H9 (cell line): Measurements from ENCODE around the gene CCDC74A. TPM values are rescaled to one million over a fixed set of nuclear protein-coding genes. Genes with fewer than 3 reads are reported as not detected.

Experiments
- DNase-seq: peaks from one replicate; pipeline ENCODE4 v3.0.0-alpha.2; 2017
- H2AFZ ChIP-seq: one replicate; pipeline ENCODE4 v1.6.1; 2013; ENCODE audit warnings: mild to moderate bottlenecking, low read length, control low read depth, moderate library complexity
- H2AK5ac ChIP-seq: 2 replicates; pipeline ENCODE4 v1.6.1; 2013; ENCODE audit warnings: low read length, control low read depth, mixed read lengths; ENCODE audit not compliant: insufficient read length
- H2BK120ac ChIP-seq: one replicate; pipeline ENCODE4 v1.6.1; 2013; ENCODE audit warnings: low read depth, mild to moderate bottlenecking, low read length, control low read depth, inconsistent platforms; ENCODE audit not compliant: poor library complexity, severe bottlenecking
- H2BK12ac ChIP-seq: 2 replicates; pipeline ENCODE4 v1.6.1; 2013; ENCODE audit warnings: low read length, control low read depth, mixed read lengths, low read depth; ENCODE audit not compliant: insufficient read length
- H2BK15ac ChIP-seq: 2 replicates; pipeline ENCODE4 v1.6.1; 2013; ENCODE audit warnings: low read depth, low read length, control low read depth
- H2BK20ac ChIP-seq: one replicate; pipeline ENCODE4 v1.6.1; 2013; ENCODE audit warnings: low read depth, mild to moderate bottlenecking, low read length, control low read depth, inconsistent platforms; ENCODE audit not compliant: poor library complexity, severe bottlenecking
- H2BK5ac ChIP-seq: 2 replicates; pipeline ENCODE4 v1.6.1; 2013; ENCODE audit warnings: low read length, control low read depth, mixed read lengths; ENCODE audit not compliant: insufficient read length
- H3K14ac ChIP-seq: 2 replicates; pipeline ENCODE4 v1.6.1; 2013; ENCODE audit warnings: low read length, control low read depth; ENCODE audit not compliant: insufficient read depth
- H3K18ac ChIP-seq: 2 replicates; pipeline ENCODE4 v1.6.1; 2013; ENCODE audit warnings: low read depth, mild to moderate bottlenecking, mixed read lengths, low read length, control low read depth; ENCODE audit not compliant: insufficient read length
- H3K23ac ChIP-seq: 2 replicates; pipeline ENCODE4 v1.6.1; 2013; ENCODE audit warnings: low read length, control low read depth, mixed read lengths, low read depth; ENCODE audit not compliant: insufficient read length
- H3K23me2 ChIP-seq: 2 replicates; pipeline ENCODE4 v1.6.1; 2013; ENCODE audit warnings: low read depth, mild to moderate bottlenecking, mixed read lengths, low read length, control low read depth; ENCODE audit not compliant: insufficient read length, poor library complexity, severe bottlenecking
- H3K27ac ChIP-seq: 2 replicates; pipeline ENCODE4 v1.5.1; 2013; ENCODE audit warnings: low read length, control low read depth, mixed read lengths, low read depth; ENCODE audit not compliant: insufficient read length
- H3K27me3 ChIP-seq: 2 replicates; pipeline ENCODE4 v1.6.1; 2013; ENCODE audit warnings: low read length, control low read depth, inconsistent platforms; ENCODE audit not compliant: insufficient read depth
- H3K4ac ChIP-seq: 2 replicates; pipeline ENCODE4 v1.6.1; 2013; ENCODE audit warnings: low read depth, mild to moderate bottlenecking, control low read depth, inconsistent platforms, low read length, moderate library complexity
- H3K4me1 ChIP-seq: 2 replicates; pipeline ENCODE4 v1.6.1; 2013; ENCODE audit warnings: low read length, control low read depth, inconsistent platforms; ENCODE audit not compliant: insufficient read depth
- H3K4me2 ChIP-seq: 2 replicates; pipeline ENCODE4 v1.6.1; 2013; ENCODE audit warnings: low read length, control low read depth, mixed read lengths; ENCODE audit not compliant: insufficient read length, insufficient read depth
- H3K56ac ChIP-seq: 2 replicates; pipeline ENCODE4 v1.6.1; 2013; ENCODE audit warnings: low read depth, mild to moderate bottlenecking, mixed read lengths, low read length, control low read depth; ENCODE audit not compliant: insufficient read length
- H3K79me1 ChIP-seq: 2 replicates; pipeline ENCODE4 v1.6.1; 2013; ENCODE audit warnings: low read depth, mild to moderate bottlenecking, moderate library complexity, low read length, control low read depth, inconsistent platforms; ENCODE audit not compliant: insufficient read depth, poor library complexity, severe bottlenecking
- H3K79me2 ChIP-seq: 2 replicates; pipeline ENCODE4 v1.6.1; 2013; ENCODE audit warnings: low read length, control low read depth, inconsistent platforms; ENCODE audit not compliant: insufficient read depth
- H3K9ac ChIP-seq: 2 replicates; pipeline ENCODE4 v1.6.1; 2013; ENCODE audit warnings: low read length, control low read depth, mixed read lengths; ENCODE audit not compliant: insufficient read length; ENCODE audit errors: extremely low read depth
- H3K9me3 ChIP-seq: one replicate; pipeline ENCODE4 v1.6.1; 2013; ENCODE audit warnings: low read depth, low read length, inconsistent platforms; ENCODE audit not compliant: control insufficient read depth
- H3T11ph ChIP-seq: one replicate; pipeline ENCODE4 v1.6.1; 2013; ENCODE audit warnings: mild to moderate bottlenecking, low read length, control low read depth, inconsistent platforms
- H4K20me1 ChIP-seq: one replicate; pipeline ENCODE4 v1.6.1; 2013; ENCODE audit not compliant: control insufficient read depth, insufficient read length, insufficient read depth
- H4K5ac ChIP-seq: 2 replicates; pipeline ENCODE4 v1.6.1; 2013; ENCODE audit warnings: low read depth, mild to moderate bottlenecking, mixed read lengths, low read length, control low read depth; ENCODE audit not compliant: insufficient read length
- H4K8ac ChIP-seq: replicated peaks from 2 replicates; pipeline ENCODE4 v1.6.1; 2013; ENCODE audit warnings: low read length, control low read depth, mixed read lengths, low read depth; ENCODE audit not compliant: insufficient read length
- H4K91ac ChIP-seq: 2 replicates; pipeline ENCODE4 v1.6.1; 2013; ENCODE audit warnings: low read depth, mild to moderate bottlenecking, moderate library complexity, mixed read lengths, low read length, control low read depth; ENCODE audit not compliant: insufficient read length
- H3K27ac Mint-ChIP-seq, 3 experiments: 2 replicates in 2 of 3; 3 replicates in 1 of 3; pipeline ENCODE4 v1.8.0; 2020 to 2021; ENCODE audit warnings: mixed read lengths in 3 of 3, mild to moderate bottlenecking in 1 of 3, moderate library complexity in 1 of 3
- H3K27me3 Mint-ChIP-seq: 2 replicates; pipeline ENCODE4 v1.8.0; 2021; ENCODE audit warnings: low read depth, mild to moderate bottlenecking, moderate library complexity, mixed read lengths
- H3K36me3 Mint-ChIP-seq, 3 experiments: 2 replicates in 2 of 3; 3 replicates in 1 of 3; pipeline ENCODE4 v1.8.0; 2020 to 2021; ENCODE audit warnings: low read depth in 3 of 3, mixed read lengths in 3 of 3; ENCODE audit not compliant: insufficient read depth in 1 of 3
- H3K4me1 Mint-ChIP-seq, 2 experiments: 2 replicates each; pipeline ENCODE4 v1.8.0; 2020; ENCODE audit warnings: mixed read lengths in 2 of 2
- H3K4me3 Mint-ChIP-seq, 2 experiments: 2 replicates in 1 of 2; 3 replicates in 1 of 2; pipeline ENCODE4 v1.8.0; 2020 to 2021; ENCODE audit warnings: mild to moderate bottlenecking in 2 of 2, mixed read lengths in 2 of 2, moderate library complexity in 1 of 2
- H3K9me3 Mint-ChIP-seq, 2 experiments: 2 replicates in 1 of 2; 3 replicates in 1 of 2; pipeline ENCODE4 v1.8.0; 2020; ENCODE audit warnings: mild to moderate bottlenecking in 2 of 2, mixed read lengths in 2 of 2, moderate library complexity in 1 of 2
- CTCF ChIP-seq: fragments of 200-600 bp; sonication (generic); conservative IDR thresholded peaks from 3 replicates; pipeline ENCODE4 v1.8.0; 2021; ENCODE audit warnings: antibody characterized with exemption, mild to moderate bottlenecking
- WGBS: extraction: QIAGEN DNeasy Blood & Tissue Kit; methylation state at CpG from one replicate; pipeline ENCODE4 v1.1.7; 2013; ENCODE audit warnings: missing lambda C conversion rate, low lambda C conversion rate, mixed read lengths; ENCODE audit not compliant: insufficient read length; ENCODE audit errors: extremely low coverage; 5-methylcytosine and 5-hydroxymethylcytosine counted together
- total RNA-seq: library from RNA; stranded (reverse); gene quantifications from 2 replicates; pipeline ENCODE4 v1.2.1, GENCODE V29; 2021

Gene CCDC74A
- total RNA-seq, 1 experiment from 2014 or later, result 10.8 TPM

- H4K20me1 ChIP-seq, result no peaks in the 10 kb centered on the region
- H3K27ac Mint-ChIP-seq, result no peak overlapping the region
- H3K79me2 ChIP-seq, result no peaks in the 10 kb centered on the region
- no peak overlapping the region for H2AK5ac ChIP-seq
- H3K18ac ChIP-seq, result no peak overlapping the region
- no peaks in the 10 kb centered on the region for H3K9me3 ChIP-seq
- no peaks in the 10 kb centered on the region for H3K36me3 Mint-ChIP-seq
- no peak for TF ChIP-seq CTCF
- no peak overlapping the region for H3T11ph ChIP-seq
- no peak overlapping the region for H3K56ac ChIP-seq
- H3K4me1 ChIP-seq, result peaks cover 3% of the 10 kb centered on the region; the same call in 1 of the 2 replicates
- H2AFZ ChIP-seq, result no peak overlapping the region
- peaks cover 8% of the 10 kb centered on the region for H3K27me3 Mint-ChIP-seq
- no peak overlapping the region for H3K4ac ChIP-seq
- H3K14ac ChIP-seq, result no peak overlapping the region
- H3K4me2 ChIP-seq, result no peak overlapping the region
- no peak overlapping the region for H4K5ac ChIP-seq
- no peak overlapping the region for H2BK20ac ChIP-seq
- H4K8ac ChIP-seq, result no peak overlapping the region
- no peaks in the 10 kb centered on the region for H3K23me2 ChIP-seq
- H2BK15ac ChIP-seq, result no peak overlapping the region
- no peak overlapping the region for H4K91ac ChIP-seq
- H3K4me1 Mint-ChIP-seq, result peaks cover 9% of the 10 kb centered on the region in 2 experiments
- no peak overlapping the region for H3K4me3 Mint-ChIP-seq
- H3K9me3 Mint-ChIP-seq, result no peaks in the 10 kb centered on the region; a peak in 1 of 5 replicates
- H3K9ac ChIP-seq, result no peak overlapping the region
- no peak overlapping the region for H2BK5ac ChIP-seq
- H3K27me3 ChIP-seq, result no peaks in the 10 kb centered on the region
- WGBS, result no CpG with 5 or more reads among the region's 4 CpGs
- no peaks in the 10 kb centered on the region for H3K79me1 ChIP-seq
- no peak overlapping the region for H3K27ac ChIP-seq
- no peak overlapping the region for H3K23ac ChIP-seq
- no peak overlapping the region for H2BK12ac ChIP-seq
- H2BK120ac ChIP-seq, result no peak overlapping the region
- DNase-seq, result no peak
Measured at GRCh38 chr2:131577812-131578211, 50.1 kb downstream of the CCDC74A start.
